Esophagus muscularis mucosa (tissue), 4 donors: ENCODE data around the gene HSBP1L1.

ENCODE experiments used
- CTCF ChIP-seq, 3 experiments: fragments of 200-600 bp in 2 of 3; fragments of 450-650 bp in 1 of 3; sonication (generic) in 2 of 3; IDR thresholded peaks; one replicate each; pipeline ENCODE4 v1.5.1; 2017 to 2019; ENCODE audit warnings: antibody characterized with exemption in 3 of 3, mild to moderate bottlenecking in 2 of 3, moderate library complexity in 1 of 3
- EP300 ChIP-seq: sonication (generic); formaldehyde crosslinking; IDR thresholded peaks from one replicate; pipeline ENCODE4 v1.6.1; 2017; ENCODE audit warnings: antibody characterized with exemption
- POLR2AphosphoS5 ChIP-seq, 2 donors: sonication (generic); formaldehyde crosslinking; IDR thresholded peaks; one replicate each; pipeline ENCODE4 v1.6.1; 2017; ENCODE audit warnings: antibody characterized with exemption in 2 of 2

DNA sequence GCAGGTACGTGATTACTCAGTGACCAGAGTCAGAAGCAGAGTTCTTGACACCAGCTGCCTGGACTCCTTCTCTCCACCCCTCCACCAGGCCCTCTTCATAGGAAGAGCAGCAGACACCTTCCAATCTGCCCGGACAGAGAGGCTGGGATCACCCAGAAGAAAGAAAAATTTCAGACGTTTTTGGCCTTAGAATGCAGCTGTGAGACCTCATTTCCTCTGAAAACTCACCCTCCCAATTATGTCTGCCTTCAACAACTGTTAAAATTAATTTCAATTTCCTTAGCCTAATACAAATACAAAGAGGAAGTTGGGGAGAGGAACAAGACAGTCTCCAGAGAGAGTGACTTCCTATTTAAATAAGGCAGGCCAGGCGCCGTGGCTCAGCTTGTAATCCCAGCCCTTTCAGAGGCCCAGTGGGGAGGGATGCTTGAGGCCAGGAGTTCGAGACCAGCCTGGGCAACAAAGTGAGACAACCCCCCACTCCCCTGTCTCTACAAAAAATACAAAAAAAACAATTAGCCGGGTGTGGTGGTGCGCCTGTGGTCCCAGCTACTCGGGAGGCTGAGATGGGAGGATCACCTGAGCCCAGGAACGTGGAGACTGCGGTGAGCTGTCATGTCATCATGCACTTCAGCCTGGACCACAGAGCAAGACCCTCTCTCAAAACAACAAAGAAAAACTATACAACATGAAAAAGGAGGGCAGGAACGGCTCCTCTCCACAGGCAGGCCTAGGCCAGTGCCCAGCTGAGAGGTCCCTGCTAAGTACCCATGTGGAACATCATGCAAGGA lies 14.6 kb upstream of the HSBP1L1 start:
- no peak for TF ChIP-seq CTCF (IDR thresholded peaks at IDR 0.05)
- no peak for TF ChIP-seq EP300
- peak in 1 of 2 donors; percentile 50 for TF ChIP-seq POLR2AphosphoS5 (IDR thresholded peaks at IDR 0.05)
